ENCODE data around the gene DNM1.
"Not testable (repeated sequence)": the region's sequence is repeated elsewhere in the genome, so short reads cannot be mapped to it uniquely, and the experiment has no call there.

The DNM1 gene

GRCh38 chr9:128224877-128225276, 21.7 kb downstream of the DNM1 start:
- DNase-seq (ENCODE audit: low spot score): no peak

GRCh38 chr9:128225770-128226411, 22.7 kb downstream of the DNM1 start:
- no peak for DNase-seq (ENCODE audit: low spot score)

- no peak for DNase-seq (ENCODE audit: low spot score)
Measured at GRCh38 chr9:128226412-128226801, 23.2 kb downstream of the DNM1 start.

- not testable (repeated sequence) for DNase-seq (ENCODE audit: low spot score)
Measured at GRCh38 chr9:128230897-128231296, 27.7 kb downstream of the DNM1 start.

GRCh38 chr9:128231638-128232527, 28.7 kb downstream of the DNM1 start:
- no peak for DNase-seq (ENCODE audit: low spot score)

- no peak for DNase-seq (ENCODE audit: low spot score)
Measured at GRCh38 chr9:128232528-128233428, 29.6 kb downstream of the DNM1 start.

GRCh38 chr9:128233817-128234406, 30.7 kb downstream of the DNM1 start:
- DNase-seq (ENCODE audit: low spot score): no peak

- no peak for DNase-seq (ENCODE audit: low spot score)
Measured at GRCh38 chr9:128242124-128242523, 38.9 kb downstream of the DNM1 start.

GRCh38 chr9:128242828-128243214, 39.6 kb downstream of the DNM1 start:
- DNase-seq (ENCODE audit: low spot score): no peak

GRCh38 chr9:128243215-128244018, 40.2 kb downstream of the DNM1 start:
- DNase-seq (ENCODE audit: low spot score): no peak

GRCh38 chr9:128244091-128244836, 41.1 kb downstream of the DNM1 start:
- no peak for DNase-seq (ENCODE audit: low spot score)

- no peak for DNase-seq (ENCODE audit: low spot score)
Measured at GRCh38 chr9:128244837-128245231, 41.7 kb downstream of the DNM1 start.

- no peak for DNase-seq (ENCODE audit: low spot score)
Measured at GRCh38 chr9:128245421-128246151, 42.4 kb downstream of the DNM1 start.

GRCh38 chr9:128246471-128246870, 43.3 kb downstream of the DNM1 start:
- DNase-seq (ENCODE audit: low spot score): no peak

GRCh38 chr9:128247226-128247803, 44.1 kb downstream of the DNM1 start:
- DNase-seq (ENCODE audit: low spot score): no peak

- no peak for DNase-seq (ENCODE audit: low spot score)
Measured at GRCh38 chr9:128249558-128249907, 46.4 kb downstream of the DNM1 start.

- peak; percentile 19 for DNase-seq (ENCODE audit: low spot score)
Measured at GRCh38 chr9:128249908-128250838, 47.0 kb downstream of the DNM1 start.
